ENCODE results near the gene CPLX1. TPM values are rescaled to one million over a fixed set of nuclear protein-coding genes. Genes with fewer than 3 reads are reported as not detected.

Gene CPLX1
- total and polyA plus RNA-seq, 2 donors (not counting 1 experiment from before 2014, with no cell fraction given) = 0.03 to 0.66 TPM

- peak overlapping the region; percentile 43 for H3K27ac ChIP-seq (ENCODE audit: insufficient read depth, low read length)
- no peaks in the 10 kb centered on the region for H3K9me3 ChIP-seq (ENCODE audit: control insufficient read depth, insufficient read depth, low read depth, low read length)
- no peak overlapping the region for H2AFZ ChIP-seq (ENCODE audit: low read length)
- peaks cover 14% of the 10 kb centered on the region for H3K36me3 ChIP-seq (ENCODE audit: control insufficient read depth, insufficient read depth, low read length)
- peak overlapping the region; percentile 13 for H3K4me2 ChIP-seq (ENCODE audit: extremely low read depth, insufficient read depth, low read length)
- H3K79me2 ChIP-seq (ENCODE audit: control insufficient read depth, insufficient read depth, low read length) = no peaks in the 10 kb centered on the region
- no peaks in the 10 kb centered on the region for H3K4me1 ChIP-seq (ENCODE audit: control insufficient read depth, extremely low read depth, insufficient read depth, low read length)
- H3K9ac ChIP-seq (ENCODE audit: insufficient read depth, low read length) = no peak overlapping the region
- no peak overlapping the region for H3K4me3 ChIP-seq (replicated peaks in 1 of 4; ENCODE audit: control extremely low read depth in 1 of 4, insufficient read depth in 1 of 4, low read depth in 3 of 4, low read length in 4 of 4)
- DNase-seq (ENCODE audit: low read depth in 2 of 2) = peak in 1 of 2 donors; percentile 48
- no peaks in the 10 kb centered on the region for H4K20me1 ChIP-seq (ENCODE audit: control insufficient read depth, extremely low read depth, insufficient read depth, low read length)
- H3K27me3 ChIP-seq (ENCODE audit: control insufficient read depth, insufficient read depth, low read length) = no peaks in the 10 kb centered on the region
- TF ChIP-seq EZH2 (IDR thresholded peaks at IDR 0.05; ENCODE audit: low read length, missing control alignments) (no peak), CTCF (conservative IDR thresholded peaks at IDR 0.05 in 1 of 2, IDR thresholded peaks at IDR 0.05 in 1 of 2; ENCODE audit: low read depth in 1 of 2, low read length in 2 of 2) (no peak)
These were observed 85.2 kb downstream of the CPLX1 start for GRCh38 chr4:740656-741282.

- Histone ChIP-seq H3K4me2 (ENCODE audit: extremely low read depth, insufficient read depth, low read length) (no peak overlapping the region), H3K27ac (ENCODE audit: insufficient read depth, low read length) (no peak overlapping the region), H3K4me1 (ENCODE audit: control insufficient read depth, extremely low read depth, insufficient read depth, low read length) (no peaks in the 10 kb centered on the region), H4K20me1 (ENCODE audit: control insufficient read depth, extremely low read depth, insufficient read depth, low read length) (no peaks in the 10 kb centered on the region), H3K9ac (ENCODE audit: insufficient read depth, low read length) (no peak overlapping the region), H3K79me2 (ENCODE audit: control insufficient read depth, insufficient read depth, low read length) (no peaks in the 10 kb centered on the region), H2AFZ (ENCODE audit: low read length) (no peak overlapping the region), H3K27me3 (ENCODE audit: control insufficient read depth, insufficient read depth, low read length) (no peaks in the 10 kb centered on the region), H3K9me3 (ENCODE audit: control insufficient read depth, insufficient read depth, low read depth, low read length) (no peaks in the 10 kb centered on the region), H3K36me3 (ENCODE audit: control insufficient read depth, insufficient read depth, low read length) (peaks cover 20% of the 10 kb centered on the region), H3K4me3 (replicated peaks in 1 of 4; ENCODE audit: control extremely low read depth in 1 of 4, insufficient read depth in 1 of 4, low read depth in 3 of 4, low read length in 4 of 4) (no peak overlapping the region)
- no peak for TF ChIP-seq CTCF (conservative IDR thresholded peaks at IDR 0.05 in 1 of 2, IDR thresholded peaks at IDR 0.05 in 1 of 2; ENCODE audit: low read depth in 1 of 2, low read length in 2 of 2)
- TF ChIP-seq EZH2 (IDR thresholded peaks at IDR 0.05; ENCODE audit: low read length, missing control alignments) = no peak
- DNase-seq (ENCODE audit: low read depth in 2 of 2) = no peak
These were observed 85.9 kb downstream of the CPLX1 start for GRCh38 chr4:740011-740410.

GRCh38 chr4:739569-739968 is 86.4 kb downstream of the CPLX1 start:
- Histone ChIP-seq H2AFZ (ENCODE audit: low read length) (no peak overlapping the region), H4K20me1 (ENCODE audit: control insufficient read depth, extremely low read depth, insufficient read depth, low read length) (no peaks in the 10 kb centered on the region), H3K27ac (ENCODE audit: insufficient read depth, low read length) (no peak overlapping the region), H3K36me3 (ENCODE audit: control insufficient read depth, insufficient read depth, low read length) (peaks cover 23% of the 10 kb centered on the region), H3K79me2 (ENCODE audit: control insufficient read depth, insufficient read depth, low read length) (no peaks in the 10 kb centered on the region), H3K9ac (ENCODE audit: insufficient read depth, low read length) (no peak overlapping the region), H3K4me3 (replicated peaks in 1 of 4; ENCODE audit: control extremely low read depth in 1 of 4, insufficient read depth in 1 of 4, low read depth in 3 of 4, low read length in 4 of 4) (no peak overlapping the region), H3K27me3 (ENCODE audit: control insufficient read depth, insufficient read depth, low read length) (no peaks in the 10 kb centered on the region), H3K4me1 (ENCODE audit: control insufficient read depth, extremely low read depth, insufficient read depth, low read length) (no peaks in the 10 kb centered on the region), H3K9me3 (ENCODE audit: control insufficient read depth, insufficient read depth, low read depth, low read length) (no peaks in the 10 kb centered on the region), H3K4me2 (ENCODE audit: extremely low read depth, insufficient read depth, low read length) (no peak overlapping the region)
- DNase-seq (ENCODE audit: low read depth in 2 of 2) = no peak
- no peak for TF ChIP-seq EZH2 (IDR thresholded peaks at IDR 0.05; ENCODE audit: low read length, missing control alignments)
- no peak for TF ChIP-seq CTCF (conservative IDR thresholded peaks at IDR 0.05 in 1 of 2, IDR thresholded peaks at IDR 0.05 in 1 of 2; ENCODE audit: low read depth in 1 of 2, low read length in 2 of 2)
